Progenitor cell of endocrine pancreas (in vitro differentiated cells): Measurements from ENCODE around the gene ENTPD1. TPM values are rescaled to one million over a fixed set of nuclear protein-coding genes. Genes with fewer than 3 reads are reported as not detected.

Experiments
- DNase-seq: peaks from one replicate; pipeline ENCODE4 v3.0.0; 2021; ENCODE audit warnings: low spot score; ENCODE audit not compliant: unreplicated experiment
- H3K27ac Mint-ChIP-seq: 2 replicates; pipeline ENCODE4 v1.8.0; 2021; ENCODE audit warnings: mild to moderate bottlenecking, moderate library complexity, mixed read lengths
- H3K27me3 Mint-ChIP-seq: 2 replicates; pipeline ENCODE4 v1.8.0; 2021; ENCODE audit warnings: mixed read lengths
- H3K36me3 Mint-ChIP-seq: 2 replicates; pipeline ENCODE4 v1.8.0; 2022; ENCODE audit warnings: mixed read lengths; ENCODE audit not compliant: insufficient read depth
- H3K4me1 Mint-ChIP-seq: 2 replicates; pipeline ENCODE4 v1.8.0; 2021; ENCODE audit warnings: low read depth, mixed read lengths
- H3K4me3 Mint-ChIP-seq: 2 replicates; pipeline ENCODE4 v1.8.0; 2021; ENCODE audit warnings: low read depth, mild to moderate bottlenecking, moderate library complexity, mixed read lengths
- H3K9me3 Mint-ChIP-seq: 2 replicates; pipeline ENCODE4 v1.8.0; 2021; ENCODE audit warnings: low read depth, mixed read lengths
- total RNA-seq: library from RNA; stranded (reverse); gene quantifications from 2 replicates; pipeline ENCODE4 v1.2.1, GENCODE V29; 2021
- TF ChIP-seq, protein P1 (sequence below): fragments of 200-600 bp; sonication (generic); IDR thresholded peaks from one replicate; pipeline ENCODE4 v1.5.0; 2021; ENCODE audit warnings: antibody characterized with exemption, mild to moderate bottlenecking; ENCODE audit not compliant: unreplicated experiment

The ENTPD1 gene
- total RNA-seq, 1 donor from 2014 or later: not detected

DNA sequence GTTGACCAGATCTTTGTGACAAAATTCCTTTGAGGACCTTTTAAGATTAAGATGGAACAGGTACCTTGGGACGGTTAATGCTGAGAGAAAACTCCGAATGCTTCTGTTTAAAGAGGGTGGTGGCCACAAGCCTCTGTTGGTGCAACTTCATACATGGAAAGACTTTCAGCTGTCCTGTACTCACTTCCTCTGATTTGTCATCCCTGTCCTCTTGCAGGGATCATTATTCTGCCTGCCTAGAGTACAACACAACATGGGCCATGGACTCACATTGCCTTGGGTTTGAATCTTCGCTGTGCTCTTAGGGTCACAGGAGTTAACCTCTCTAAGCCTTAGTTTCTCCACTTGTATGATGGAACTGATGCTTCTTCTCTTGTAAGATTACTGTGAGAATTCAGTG is 75.1 kb downstream of the ENTPD1 start:
- Mint-ChIP-seq H3K4me3 (no peak overlapping the region), H3K27ac (no peak overlapping the region), H3K36me3 (no peaks in the 10 kb centered on the region), H3K9me3 (peaks cover 4% of the 10 kb centered on the region), H3K27me3 (no peaks in the 10 kb centered on the region), H3K4me1 (no peaks in the 10 kb centered on the region)
- no peak for DNase-seq
- TF ChIP-seq, protein P1, sequence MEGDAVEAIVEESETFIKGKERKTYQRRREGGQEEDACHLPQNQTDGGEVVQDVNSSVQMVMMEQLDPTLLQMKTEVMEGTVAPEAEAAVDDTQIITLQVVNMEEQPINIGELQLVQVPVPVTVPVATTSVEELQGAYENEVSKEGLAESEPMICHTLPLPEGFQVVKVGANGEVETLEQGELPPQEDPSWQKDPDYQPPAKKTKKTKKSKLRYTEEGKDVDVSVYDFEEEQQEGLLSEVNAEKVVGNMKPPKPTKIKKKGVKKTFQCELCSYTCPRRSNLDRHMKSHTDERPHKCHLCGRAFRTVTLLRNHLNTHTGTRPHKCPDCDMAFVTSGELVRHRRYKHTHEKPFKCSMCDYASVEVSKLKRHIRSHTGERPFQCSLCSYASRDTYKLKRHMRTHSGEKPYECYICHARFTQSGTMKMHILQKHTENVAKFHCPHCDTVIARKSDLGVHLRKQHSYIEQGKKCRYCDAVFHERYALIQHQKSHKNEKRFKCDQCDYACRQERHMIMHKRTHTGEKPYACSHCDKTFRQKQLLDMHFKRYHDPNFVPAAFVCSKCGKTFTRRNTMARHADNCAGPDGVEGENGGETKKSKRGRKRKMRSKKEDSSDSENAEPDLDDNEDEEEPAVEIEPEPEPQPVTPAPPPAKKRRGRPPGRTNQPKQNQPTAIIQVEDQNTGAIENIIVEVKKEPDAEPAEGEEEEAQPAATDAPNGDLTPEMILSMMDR: no peak

DNA sequence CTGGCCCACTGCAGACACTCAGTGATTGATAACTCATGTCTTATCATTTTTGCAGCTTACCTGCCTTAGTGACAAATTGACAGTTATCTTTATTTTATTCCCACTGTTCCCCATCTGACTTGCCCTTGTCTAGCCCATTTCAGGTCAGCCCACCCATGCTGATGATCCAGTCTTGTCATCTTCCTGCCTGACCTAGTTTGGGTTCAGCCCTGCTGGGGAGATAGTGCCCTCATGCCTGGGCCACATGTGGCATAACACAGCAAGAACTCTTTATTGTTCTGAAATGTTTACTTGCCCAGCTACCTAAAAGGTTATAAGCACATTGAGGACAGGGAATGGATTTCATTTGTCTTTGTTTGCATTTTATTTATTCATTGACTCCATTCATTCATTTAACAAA is 75.6 kb downstream of the ENTPD1 start:
- H3K36me3 Mint-ChIP-seq: no peaks in the 10 kb centered on the region
- H3K4me3 Mint-ChIP-seq: no peak overlapping the region
- no peak overlapping the region for H3K27ac Mint-ChIP-seq
- no peaks in the 10 kb centered on the region for H3K27me3 Mint-ChIP-seq
- TF ChIP-seq, protein P1: no peak
- no peak for DNase-seq
- peaks cover 2% of the 10 kb centered on the region for H3K9me3 Mint-ChIP-seq
- H3K4me1 Mint-ChIP-seq: no peaks in the 10 kb centered on the region

DNA sequence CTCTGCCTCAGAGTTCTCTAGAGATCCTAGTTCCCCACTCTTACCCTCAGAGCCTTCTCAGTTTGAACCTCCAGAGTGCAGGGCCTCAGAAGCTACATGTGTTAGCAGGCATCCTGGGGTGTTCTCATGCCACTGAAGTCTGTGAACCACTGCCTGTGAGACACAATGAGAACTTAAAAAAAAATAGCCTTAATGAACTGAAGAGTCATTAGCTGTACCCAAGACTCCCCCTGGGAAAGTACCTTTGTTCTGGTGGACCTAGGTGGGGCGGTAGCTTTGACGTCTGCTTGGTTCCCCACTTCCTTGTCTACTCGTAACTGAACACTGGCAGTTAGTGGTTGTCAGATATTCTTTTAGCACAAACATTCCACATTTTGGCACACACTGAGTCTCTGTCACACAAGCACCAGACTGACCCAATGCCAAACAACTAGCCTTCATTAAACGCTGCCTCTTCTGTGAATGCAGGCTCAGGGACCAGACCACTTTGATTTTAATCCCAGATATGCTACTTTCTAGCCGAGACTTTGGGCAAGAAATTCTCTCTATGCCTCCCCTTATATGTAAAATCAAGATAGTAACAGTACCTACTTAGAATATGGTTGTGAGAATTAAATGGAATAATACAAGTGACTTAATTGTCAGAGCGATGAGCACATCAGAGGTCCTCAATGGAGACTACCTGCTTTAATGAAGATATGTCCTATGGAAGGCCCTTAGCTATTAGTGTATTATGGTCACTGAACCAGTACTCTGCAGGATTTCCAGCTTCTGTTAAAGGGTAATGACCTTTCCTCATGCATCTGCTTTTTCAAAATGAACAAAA is 76.5 kb downstream of the ENTPD1 start:
- Mint-ChIP-seq H3K36me3 (no peaks in the 10 kb centered on the region), H3K27ac (no peak overlapping the region), H3K4me3 (no peak overlapping the region), H3K4me1 (peaks cover 1% of the 10 kb centered on the region), H3K9me3 (no peaks in the 10 kb centered on the region), H3K27me3 (no peaks in the 10 kb centered on the region)
- TF ChIP-seq, protein P1: no peak
- no peak for DNase-seq

DNA sequence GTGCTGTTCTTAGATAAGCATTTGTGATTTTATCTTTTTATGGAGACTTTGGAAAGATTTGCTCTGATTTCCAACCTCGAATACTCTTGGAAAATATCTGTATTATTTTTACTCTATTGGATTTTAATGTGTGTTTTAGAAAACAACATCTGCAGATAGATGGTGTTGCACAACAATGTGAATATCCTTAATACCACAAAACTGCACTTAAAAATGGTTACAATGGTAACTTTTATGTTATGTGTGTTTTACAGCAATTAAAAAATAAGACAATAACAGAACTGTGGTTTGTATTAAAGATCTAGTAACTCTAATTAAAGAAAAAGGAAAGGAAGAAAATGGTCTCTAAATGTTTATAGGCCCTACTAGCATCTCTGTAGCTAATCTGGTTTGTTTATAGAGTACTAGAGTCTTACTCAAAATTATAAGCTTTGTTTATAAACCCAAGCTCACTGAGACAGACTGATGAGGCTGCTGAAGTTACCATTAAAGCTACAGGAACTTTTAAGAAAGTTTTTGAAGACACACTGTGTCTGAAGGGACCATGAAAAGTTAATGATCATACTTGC is 77.2 kb downstream of the ENTPD1 start:
- Mint-ChIP-seq H3K4me3 (no peak overlapping the region), H3K36me3 (no peaks in the 10 kb centered on the region), H3K9me3 (no peaks in the 10 kb centered on the region), H3K27me3 (no peaks in the 10 kb centered on the region), H3K27ac (no peak overlapping the region), H3K4me1 (peaks cover 1% of the 10 kb centered on the region)
- no peak for DNase-seq
- TF ChIP-seq, protein P1: no peak

DNA sequence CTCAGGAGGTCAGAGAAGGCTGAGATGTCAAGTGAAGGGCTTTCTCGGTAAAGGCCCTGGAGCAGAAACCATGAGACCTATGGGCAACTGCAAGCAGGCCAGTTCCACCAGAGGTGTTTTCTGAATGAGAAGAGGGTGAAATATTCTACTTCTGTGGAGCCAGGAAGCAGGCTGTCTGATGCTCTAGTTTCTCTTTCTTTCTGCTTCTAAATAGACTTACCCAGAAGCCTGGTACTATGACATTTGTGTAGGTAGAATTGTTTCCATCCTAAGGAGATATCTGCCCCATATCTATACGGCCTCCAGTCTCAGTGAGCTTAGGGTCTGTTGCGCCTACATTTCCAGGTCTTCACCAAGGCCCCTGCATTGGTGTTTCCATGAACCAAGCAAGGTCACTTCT is 78.4 kb downstream of the ENTPD1 start:
- no peak overlapping the region for H3K27ac Mint-ChIP-seq
- no peak for DNase-seq
- H3K27me3 Mint-ChIP-seq: no peaks in the 10 kb centered on the region
- TF ChIP-seq, protein P1: no peak
- H3K9me3 Mint-ChIP-seq: no peaks in the 10 kb centered on the region
- H3K4me1 Mint-ChIP-seq: peaks cover 1% of the 10 kb centered on the region
- no peak overlapping the region for H3K4me3 Mint-ChIP-seq
- no peaks in the 10 kb centered on the region for H3K36me3 Mint-ChIP-seq
